GM23338 (cell line): ENCODE measurements around the gene AIG1. TPM values are rescaled to one million over a fixed set of nuclear protein-coding genes. Genes with fewer than 3 reads are reported as not detected.

ENCODE experiments used
- ATAC-seq: fragments of 200-7000 bp; cut with Tn5 transposase; 3 replicates; pipeline ENCODE4 v1.9.1; 2020
- DNase-seq: peaks from one replicate; pipeline ENCODE4 v3.0.0-alpha.2; 2015; ENCODE audit warnings: low spot score
- H2AFZ ChIP-seq: fragments of 200-600 bp; sonication (generic); 2 replicates; pipeline ENCODE4 v1.8.0; 2016; ENCODE audit warnings: antibody characterized with exemption, mild to moderate bottlenecking, moderate library complexity
- H3F3A ChIP-seq: fragments of 200-600 bp; sonication (generic); replicated peaks from 2 replicates; pipeline ENCODE4 v1.8.0; 2017; ENCODE audit warnings: antibody characterized with exemption, mixed run types, low read depth
- H3K27ac ChIP-seq: fragments of 200-600 bp; sonication (generic); 2 replicates; pipeline ENCODE4 v1.6.1; 2016; ENCODE audit warnings: low read depth
- H3K27me3 ChIP-seq: fragments of 200-600 bp; sonication (generic); 2 replicates; pipeline ENCODE4 v1.8.0; 2016; ENCODE audit warnings: mild to moderate bottlenecking, mixed run types, moderate library complexity; ENCODE audit not compliant: insufficient read depth
- H3K36me3 ChIP-seq: fragments of 200-600 bp; sonication (generic); 2 replicates; pipeline ENCODE4 v1.8.0; 2016; ENCODE audit warnings: mild to moderate bottlenecking; ENCODE audit not compliant: insufficient read depth
- H3K4me1 ChIP-seq: fragments of 200-600 bp; sonication (generic); 2 replicates; pipeline ENCODE4 v1.8.0; 2016; ENCODE audit warnings: mild to moderate bottlenecking, moderate library complexity; ENCODE audit not compliant: insufficient read depth
- H3K4me2 ChIP-seq: fragments of 200-600 bp; sonication (generic); 2 replicates; pipeline ENCODE4 v1.7.1; 2017; ENCODE audit warnings: mixed run types
- H3K4me3 ChIP-seq: fragments of 200-600 bp; sonication (generic); 2 replicates; pipeline ENCODE4 v1.6.1; 2016; ENCODE audit warnings: mixed run types
- H3K79me2 ChIP-seq: fragments of 200-600 bp; sonication (generic); replicated peaks from 2 replicates; pipeline ENCODE4 v1.8.0; 2017; ENCODE audit warnings: mild to moderate bottlenecking; ENCODE audit not compliant: insufficient read depth
- H3K9me2 ChIP-seq: fragments of 200-600 bp; sonication (generic); 2 replicates; pipeline ENCODE4 v1.8.0; 2017; ENCODE audit not compliant: insufficient read depth
- H4K20me1 ChIP-seq: fragments of 200-600 bp; sonication (generic); replicated peaks from 2 replicates; pipeline ENCODE4 v1.8.0; 2017; ENCODE audit warnings: mild to moderate bottlenecking; ENCODE audit not compliant: insufficient read depth
- H3K27ac Mint-ChIP-seq: 2 replicates; pipeline ENCODE4 v1.8.0; 2020; ENCODE audit warnings: inconsistent platforms, mild to moderate bottlenecking, moderate library complexity, mixed read lengths
- H3K27me3 Mint-ChIP-seq: 3 replicates; pipeline ENCODE4 v1.8.0; 2022; ENCODE audit warnings: low read depth, mild to moderate bottlenecking, moderate library complexity, mixed read lengths, inconsistent platforms; ENCODE audit not compliant: insufficient read depth, poor library complexity
- H3K36me3 Mint-ChIP-seq: 3 replicates; pipeline ENCODE4 v1.8.0; 2021; ENCODE audit warnings: low read depth, mild to moderate bottlenecking, inconsistent platforms, moderate library complexity, mixed read lengths
- H3K4me1 Mint-ChIP-seq: 3 replicates; pipeline ENCODE4 v1.8.0; 2020; ENCODE audit warnings: mild to moderate bottlenecking, inconsistent platforms, mixed read lengths
- H3K4me3 Mint-ChIP-seq: 3 replicates; pipeline ENCODE4 v1.8.0; 2021; ENCODE audit warnings: moderate library complexity, mild to moderate bottlenecking, inconsistent platforms, mixed read lengths
- H3K9me3 Mint-ChIP-seq: 3 replicates; pipeline ENCODE4 v1.8.0; 2020; ENCODE audit warnings: moderate library complexity, mild to moderate bottlenecking, inconsistent platforms, mixed read lengths
- CREB1 ChIP-seq: fragments of 250-450 bp; sonication (Bioruptor Pico); IDR thresholded peaks from 2 replicates; pipeline ENCODE4 v1.5.0; 2020; ENCODE audit warnings: low read depth, mild to moderate bottlenecking, moderate library complexity
- JUNB ChIP-seq: IDR thresholded peaks from one replicate; pipeline ENCODE4 v1.6.1; 2016; ENCODE audit warnings: antibody characterized with exemption; ENCODE audit not compliant: unreplicated experiment
- NANOG ChIP-seq: IDR thresholded peaks from 2 replicates; pipeline ENCODE4 v1.6.1; 2016; ENCODE audit warnings: antibody characterized with exemption, borderline replicate concordance
- POLR2AphosphoS5 ChIP-seq: IDR thresholded peaks from 2 replicates; pipeline ENCODE4 v1.6.1; 2016; ENCODE audit warnings: antibody characterized with exemption, low read depth
- STAT1 ChIP-seq: IDR thresholded peaks from one replicate; pipeline ENCODE4 v1.6.1; 2016; ENCODE audit warnings: antibody characterized with exemption; ENCODE audit not compliant: unreplicated experiment
- ZNF114 ChIP-seq: fragments of 250-450 bp; sonication (Bioruptor Pico); IDR thresholded peaks from 2 replicates; pipeline ENCODE4 v1.5.0; 2020; ENCODE audit warnings: mild to moderate bottlenecking, moderate library complexity
- ZNF331 ChIP-seq: fragments of 250-450 bp; sonication (Bioruptor Pico); IDR thresholded peaks from 2 replicates; pipeline ENCODE4 v1.5.0; 2020; ENCODE audit warnings: low read depth, mild to moderate bottlenecking, moderate library complexity
- polyA plus RNA-seq: library from polyadenylated mRNA; unstranded; fragments of >200 nt; fragmentation: Nextera tagmentation; extraction: Ambion mirVana; gene quantifications from 2 replicates; pipeline ENCODE4 v1.2.1, GENCODE V29; 2016
- total RNA-seq: library from RNA; depleted of rRNA; stranded (reverse); fragments of >200 nt; shearing (Covaris generic); gene quantifications from 2 replicates; pipeline ENCODE4 v1.2.3, GENCODE V29; 2014
- TF ChIP-seq, protein P1 (sequence below): fragments of 250-450 bp; sonication (Bioruptor Pico); IDR thresholded peaks from 2 replicates; pipeline ENCODE4 v1.5.0; 2020; ENCODE audit warnings: mild to moderate bottlenecking, moderate library complexity
- TF ChIP-seq, protein P2 (sequence below): IDR thresholded peaks from 2 replicates; pipeline ENCODE4 v1.6.1; 2016; ENCODE audit warnings: antibody characterized with exemption
- TF ChIP-seq, protein P3 (sequence below), 2 experiments: fragments of 200-600 bp in 1 of 2; sonication (generic) in 1 of 2; conservative IDR thresholded peaks; 2 replicates each; pipeline versions ENCODE4 v1.5.1 to v1.6.1; 2016 to 2017; ENCODE audit warnings: antibody characterized with exemption in 2 of 2, low read depth in 2 of 2, mild to moderate bottlenecking in 2 of 2, moderate library complexity in 1 of 2
- TF ChIP-seq, protein P4 (sequence below): IDR thresholded peaks from one replicate; pipeline ENCODE4 v1.6.1; 2018; ENCODE audit warnings: antibody characterized with exemption; ENCODE audit not compliant: unreplicated experiment

AIG1 gene
- total and polyA plus RNA-seq, 2 experiments from 2014 or later = 65.2 to 88.4 TPM

DNA sequence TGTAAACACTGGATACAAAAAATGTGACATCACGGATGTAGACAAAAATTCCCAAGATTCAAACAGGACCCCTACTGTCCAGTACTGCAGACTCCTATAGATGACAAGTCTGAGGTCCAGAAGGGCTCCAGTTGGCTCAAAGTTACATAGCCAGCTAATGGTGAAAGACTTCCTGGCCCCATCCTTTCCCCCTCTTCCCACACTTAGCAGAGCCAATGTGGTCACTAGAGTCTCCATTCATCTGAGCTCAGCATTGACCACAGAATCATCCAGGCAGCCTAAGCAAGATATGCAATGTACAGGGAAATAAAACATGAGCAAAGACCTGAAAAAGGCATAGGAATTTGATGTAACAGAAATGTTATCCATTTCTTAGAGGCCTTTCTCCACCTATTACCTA lies 209.3 kb downstream of the AIG1 start:
- Histone ChIP-seq H3K36me3 (no peaks in the 10 kb centered on the region), H3K27ac (no peak overlapping the region), H2AFZ (no peak overlapping the region), H3K4me2 (no peak overlapping the region), H3K9me2 (peaks cover 6% of the 10 kb centered on the region; the same call in 1 of the 2 replicates), H4K20me1 (no peaks in the 10 kb centered on the region), H3K4me1 (peaks cover 8% of the 10 kb centered on the region), H3K79me2 (no peaks in the 10 kb centered on the region), H3K27me3 (no peaks in the 10 kb centered on the region), H3K4me3 (no peak overlapping the region), H3F3A (no peaks in the 10 kb centered on the region)
- Mint-ChIP-seq H3K27ac (no peak overlapping the region), H3K36me3 (peaks cover 3% of the 10 kb centered on the region; the same call in 2 of the 3 replicates), H3K27me3 (peaks cover 1% of the 10 kb centered on the region), H3K9me3 (peaks cover 3% of the 10 kb centered on the region; the same call in 1 of the 3 replicates), H3K4me1 (peaks cover 9% of the 10 kb centered on the region), H3K4me3 (no peak overlapping the region)
- DNase-seq (no peak), ATAC-seq (no peak)
- TF ChIP-seq, protein P1, sequence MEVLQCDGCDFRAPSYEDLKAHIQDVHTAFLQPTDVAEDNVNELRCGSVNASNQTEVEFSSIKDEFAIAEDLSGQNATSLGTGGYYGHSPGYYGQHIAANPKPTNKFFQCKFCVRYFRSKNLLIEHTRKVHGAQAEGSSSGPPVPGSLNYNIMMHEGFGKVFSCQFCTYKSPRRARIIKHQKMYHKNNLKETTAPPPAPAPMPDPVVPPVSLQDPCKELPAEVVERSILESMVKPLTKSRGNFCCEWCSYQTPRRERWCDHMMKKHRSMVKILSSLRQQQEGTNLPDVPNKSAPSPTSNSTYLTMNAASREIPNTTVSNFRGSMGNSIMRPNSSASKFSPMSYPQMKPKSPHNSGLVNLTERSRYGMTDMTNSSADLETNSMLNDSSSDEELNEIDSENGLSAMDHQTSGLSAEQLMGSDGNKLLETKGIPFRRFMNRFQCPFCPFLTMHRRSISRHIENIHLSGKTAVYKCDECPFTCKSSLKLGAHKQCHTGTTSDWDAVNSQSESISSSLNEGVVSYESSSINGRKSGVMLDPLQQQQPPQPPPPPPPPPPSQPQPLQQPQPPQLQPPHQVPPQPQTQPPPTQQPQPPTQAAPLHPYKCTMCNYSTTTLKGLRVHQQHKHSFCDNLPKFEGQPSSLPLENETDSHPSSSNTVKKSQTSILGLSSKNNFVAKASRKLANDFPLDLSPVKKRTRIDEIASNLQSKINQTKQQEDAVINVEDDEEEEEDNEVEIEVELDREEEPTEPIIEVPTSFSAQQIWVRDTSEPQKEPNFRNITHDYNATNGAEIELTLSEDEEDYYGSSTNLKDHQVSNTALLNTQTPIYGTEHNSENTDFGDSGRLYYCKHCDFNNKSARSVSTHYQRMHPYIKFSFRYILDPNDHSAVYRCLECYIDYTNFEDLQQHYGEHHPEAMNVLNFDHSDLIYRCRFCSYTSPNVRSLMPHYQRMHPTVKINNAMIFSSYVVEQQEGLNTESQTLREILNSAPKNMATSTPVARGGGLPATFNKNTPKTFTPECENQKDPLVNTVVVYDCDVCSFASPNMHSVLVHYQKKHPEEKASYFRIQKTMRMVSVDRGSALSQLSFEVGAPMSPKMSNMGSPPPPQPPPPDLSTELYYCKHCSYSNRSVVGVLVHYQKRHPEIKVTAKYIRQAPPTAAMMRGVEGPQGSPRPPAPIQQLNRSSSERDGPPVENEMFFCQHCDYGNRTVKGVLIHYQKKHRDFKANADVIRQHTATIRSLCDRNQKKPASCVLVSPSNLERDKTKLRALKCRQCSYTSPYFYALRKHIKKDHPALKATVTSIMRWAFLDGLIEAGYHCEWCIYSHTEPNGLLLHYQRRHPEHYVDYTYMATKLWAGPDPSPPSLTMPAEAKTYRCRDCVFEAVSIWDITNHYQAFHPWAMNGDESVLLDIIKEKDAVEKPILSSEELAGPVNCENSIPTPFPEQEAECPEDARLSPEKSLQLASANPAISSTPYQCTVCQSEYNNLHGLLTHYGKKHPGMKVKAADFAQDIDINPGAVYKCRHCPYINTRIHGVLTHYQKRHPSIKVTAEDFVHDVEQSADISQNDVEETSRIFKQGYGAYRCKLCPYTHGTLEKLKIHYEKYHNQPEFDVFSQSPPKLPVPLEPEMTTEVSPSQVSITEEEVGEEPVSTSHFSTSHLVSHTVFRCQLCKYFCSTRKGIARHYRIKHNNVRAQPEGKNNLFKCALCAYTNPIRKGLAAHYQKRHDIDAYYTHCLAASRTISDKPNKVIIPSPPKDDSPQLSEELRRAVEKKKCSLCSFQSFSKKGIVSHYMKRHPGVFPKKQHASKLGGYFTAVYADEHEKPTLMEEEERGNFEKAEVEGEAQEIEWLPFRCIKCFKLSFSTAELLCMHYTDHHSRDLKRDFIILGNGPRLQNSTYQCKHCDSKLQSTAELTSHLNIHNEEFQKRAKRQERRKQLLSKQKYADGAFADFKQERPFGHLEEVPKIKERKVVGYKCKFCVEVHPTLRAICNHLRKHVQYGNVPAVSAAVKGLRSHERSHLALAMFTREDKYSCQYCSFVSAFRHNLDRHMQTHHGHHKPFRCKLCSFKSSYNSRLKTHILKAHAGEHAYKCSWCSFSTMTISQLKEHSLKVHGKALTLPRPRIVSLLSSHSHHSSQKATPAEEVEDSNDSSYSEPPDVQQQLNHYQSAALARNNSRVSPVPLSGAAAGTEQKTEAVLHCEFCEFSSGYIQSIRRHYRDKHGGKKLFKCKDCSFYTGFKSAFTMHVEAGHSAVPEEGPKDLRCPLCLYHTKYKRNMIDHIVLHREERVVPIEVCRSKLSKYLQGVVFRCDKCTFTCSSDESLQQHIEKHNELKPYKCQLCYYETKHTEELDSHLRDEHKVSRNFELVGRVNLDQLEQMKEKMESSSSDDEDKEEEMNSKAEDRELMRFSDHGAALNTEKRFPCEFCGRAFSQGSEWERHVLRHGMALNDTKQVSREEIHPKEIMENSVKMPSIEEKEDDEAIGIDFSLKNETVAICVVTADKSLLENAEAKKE = no peak
- TF ChIP-seq POLR2AphosphoS5 (no peak), ZNF331 (no peak), NANOG (no peak), JUNB (no peak), CREB1 (CRISPR knock-in tag) (no peak), ZNF114 (no peak), STAT1 (no peak)
- TF ChIP-seq, protein P2, sequence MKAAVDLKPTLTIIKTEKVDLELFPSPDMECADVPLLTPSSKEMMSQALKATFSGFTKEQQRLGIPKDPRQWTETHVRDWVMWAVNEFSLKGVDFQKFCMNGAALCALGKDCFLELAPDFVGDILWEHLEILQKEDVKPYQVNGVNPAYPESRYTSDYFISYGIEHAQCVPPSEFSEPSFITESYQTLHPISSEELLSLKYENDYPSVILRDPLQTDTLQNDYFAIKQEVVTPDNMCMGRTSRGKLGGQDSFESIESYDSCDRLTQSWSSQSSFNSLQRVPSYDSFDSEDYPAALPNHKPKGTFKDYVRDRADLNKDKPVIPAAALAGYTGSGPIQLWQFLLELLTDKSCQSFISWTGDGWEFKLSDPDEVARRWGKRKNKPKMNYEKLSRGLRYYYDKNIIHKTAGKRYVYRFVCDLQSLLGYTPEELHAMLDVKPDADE = no peak
- TF ChIP-seq, protein P3, sequence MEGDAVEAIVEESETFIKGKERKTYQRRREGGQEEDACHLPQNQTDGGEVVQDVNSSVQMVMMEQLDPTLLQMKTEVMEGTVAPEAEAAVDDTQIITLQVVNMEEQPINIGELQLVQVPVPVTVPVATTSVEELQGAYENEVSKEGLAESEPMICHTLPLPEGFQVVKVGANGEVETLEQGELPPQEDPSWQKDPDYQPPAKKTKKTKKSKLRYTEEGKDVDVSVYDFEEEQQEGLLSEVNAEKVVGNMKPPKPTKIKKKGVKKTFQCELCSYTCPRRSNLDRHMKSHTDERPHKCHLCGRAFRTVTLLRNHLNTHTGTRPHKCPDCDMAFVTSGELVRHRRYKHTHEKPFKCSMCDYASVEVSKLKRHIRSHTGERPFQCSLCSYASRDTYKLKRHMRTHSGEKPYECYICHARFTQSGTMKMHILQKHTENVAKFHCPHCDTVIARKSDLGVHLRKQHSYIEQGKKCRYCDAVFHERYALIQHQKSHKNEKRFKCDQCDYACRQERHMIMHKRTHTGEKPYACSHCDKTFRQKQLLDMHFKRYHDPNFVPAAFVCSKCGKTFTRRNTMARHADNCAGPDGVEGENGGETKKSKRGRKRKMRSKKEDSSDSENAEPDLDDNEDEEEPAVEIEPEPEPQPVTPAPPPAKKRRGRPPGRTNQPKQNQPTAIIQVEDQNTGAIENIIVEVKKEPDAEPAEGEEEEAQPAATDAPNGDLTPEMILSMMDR (conservative IDR thresholded peaks at IDR 0.05; ENCODE audit: low read depth in 2 of 2) = no peak
- TF ChIP-seq, protein P4, sequence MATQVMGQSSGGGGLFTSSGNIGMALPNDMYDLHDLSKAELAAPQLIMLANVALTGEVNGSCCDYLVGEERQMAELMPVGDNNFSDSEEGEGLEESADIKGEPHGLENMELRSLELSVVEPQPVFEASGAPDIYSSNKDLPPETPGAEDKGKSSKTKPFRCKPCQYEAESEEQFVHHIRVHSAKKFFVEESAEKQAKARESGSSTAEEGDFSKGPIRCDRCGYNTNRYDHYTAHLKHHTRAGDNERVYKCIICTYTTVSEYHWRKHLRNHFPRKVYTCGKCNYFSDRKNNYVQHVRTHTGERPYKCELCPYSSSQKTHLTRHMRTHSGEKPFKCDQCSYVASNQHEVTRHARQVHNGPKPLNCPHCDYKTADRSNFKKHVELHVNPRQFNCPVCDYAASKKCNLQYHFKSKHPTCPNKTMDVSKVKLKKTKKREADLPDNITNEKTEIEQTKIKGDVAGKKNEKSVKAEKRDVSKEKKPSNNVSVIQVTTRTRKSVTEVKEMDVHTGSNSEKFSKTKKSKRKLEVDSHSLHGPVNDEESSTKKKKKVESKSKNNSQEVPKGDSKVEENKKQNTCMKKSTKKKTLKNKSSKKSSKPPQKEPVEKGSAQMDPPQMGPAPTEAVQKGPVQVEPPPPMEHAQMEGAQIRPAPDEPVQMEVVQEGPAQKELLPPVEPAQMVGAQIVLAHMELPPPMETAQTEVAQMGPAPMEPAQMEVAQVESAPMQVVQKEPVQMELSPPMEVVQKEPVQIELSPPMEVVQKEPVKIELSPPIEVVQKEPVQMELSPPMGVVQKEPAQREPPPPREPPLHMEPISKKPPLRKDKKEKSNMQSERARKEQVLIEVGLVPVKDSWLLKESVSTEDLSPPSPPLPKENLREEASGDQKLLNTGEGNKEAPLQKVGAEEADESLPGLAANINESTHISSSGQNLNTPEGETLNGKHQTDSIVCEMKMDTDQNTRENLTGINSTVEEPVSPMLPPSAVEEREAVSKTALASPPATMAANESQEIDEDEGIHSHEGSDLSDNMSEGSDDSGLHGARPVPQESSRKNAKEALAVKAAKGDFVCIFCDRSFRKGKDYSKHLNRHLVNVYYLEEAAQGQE = no peak
